ENCODE results near the gene LBP.
"Not testable (repeated sequence)": the region's sequence is repeated elsewhere in the genome, so short reads cannot be mapped to it uniquely, and the experiment has no call there.

The LBP gene

DNA sequence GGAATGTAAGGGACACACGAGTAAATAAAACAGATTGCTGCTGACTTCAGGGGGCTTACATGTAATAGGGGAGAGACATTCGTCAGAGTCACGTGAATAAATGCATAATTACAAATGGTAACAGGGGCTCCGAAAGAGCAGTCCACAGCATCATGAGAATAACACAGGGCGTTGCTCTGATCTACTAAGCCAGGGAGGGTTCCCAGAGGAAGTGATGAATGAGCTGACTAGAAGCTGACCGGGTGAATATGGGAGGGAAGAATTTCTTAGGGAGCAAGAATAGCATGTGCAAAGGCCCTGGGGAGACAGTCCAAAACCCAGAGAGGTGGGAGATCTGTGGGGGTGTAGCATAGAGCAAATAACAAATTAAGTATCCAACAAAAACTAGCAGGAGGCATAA is 39.9 kb upstream of the LBP start:
- no peaks in the 10 kb centered on the region for H3K36me3 ChIP-seq (ENCODE audit: control insufficient read depth, insufficient read depth, low read length)
- peaks cover 9% of the 10 kb centered on the region for H3K9me3 ChIP-seq (ENCODE audit: control insufficient read depth, low read length)
- 87 to 92% methylated on average over 6 of the region's 6 CpGs for WGBS, 2 experiments (ENCODE audit: insufficient coverage in 2 of 2)
- no peak overlapping the region for H3K4me3 ChIP-seq (ENCODE audit: extremely low read depth, insufficient read depth, low read length, poor library complexity, severe bottlenecking)
- no peak overlapping the region for H3K27ac ChIP-seq (ENCODE audit: low read depth, low read length, severe bottlenecking)
- H3K4me1 ChIP-seq (ENCODE audit: control insufficient read depth, insufficient read depth, low read length, poor library complexity, severe bottlenecking), result no peaks in the 10 kb centered on the region

- H3K27ac ChIP-seq (ENCODE audit: low read depth, low read length, severe bottlenecking), result no peak overlapping the region
- 79 to 87% methylated on average over 8 of the region's 8 CpGs for WGBS, 2 experiments (ENCODE audit: insufficient coverage in 2 of 2)
- peaks cover 9% of the 10 kb centered on the region for H3K9me3 ChIP-seq (ENCODE audit: control insufficient read depth, low read length)
Measured at GRCh38 chr20:38307371-38308046, 38.8 kb upstream of the LBP start.

GRCh38 chr20:38308047-38308438 is 38.2 kb upstream of the LBP start:
- Histone ChIP-seq H3K9me3 (ENCODE audit: control insufficient read depth, low read length) (peaks cover 9% of the 10 kb centered on the region), H3K4me1 (ENCODE audit: control insufficient read depth, insufficient read depth, low read length, poor library complexity, severe bottlenecking) (no peaks in the 10 kb centered on the region)
- 79 to 87% methylated on average over 1 to 3 of the region's 4 CpGs for WGBS, 2 experiments (ENCODE audit: insufficient coverage in 2 of 2)

More at GRCh38 chr20:38307371-38308046, 38.8 kb upstream of the LBP start:
- no peaks in the 10 kb centered on the region for H3K36me3 ChIP-seq (ENCODE audit: control insufficient read depth, insufficient read depth, low read length)
- H3K4me3 ChIP-seq (ENCODE audit: extremely low read depth, insufficient read depth, low read length, poor library complexity, severe bottlenecking), result no peak overlapping the region
- H3K4me1 ChIP-seq (ENCODE audit: control insufficient read depth, insufficient read depth, low read length, poor library complexity, severe bottlenecking), result no peaks in the 10 kb centered on the region

DNA sequence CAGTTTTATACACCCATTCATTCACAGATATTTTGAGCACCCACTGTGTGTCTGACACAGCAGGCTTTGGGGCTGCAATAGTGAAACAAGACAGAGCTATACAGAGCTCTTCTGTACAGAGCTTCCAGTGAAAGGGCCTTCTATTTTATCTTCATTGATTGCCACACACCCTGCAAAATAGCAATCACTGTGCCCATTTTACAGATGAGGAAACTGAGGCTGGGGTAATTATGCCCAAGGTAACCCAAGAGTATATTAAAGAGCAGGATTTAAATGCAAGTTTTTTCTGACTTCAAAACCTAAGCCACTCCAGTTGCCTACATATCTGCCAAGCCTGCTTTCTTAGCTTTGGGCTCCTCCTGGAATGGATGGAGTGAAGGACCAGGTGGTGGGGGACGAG is 37.8 kb upstream of the LBP start:
- Histone ChIP-seq H3K27ac (ENCODE audit: low read depth, low read length, severe bottlenecking) (no peak overlapping the region), H3K36me3 (ENCODE audit: control insufficient read depth, insufficient read depth, low read length) (no peaks in the 10 kb centered on the region)
- WGBS, 2 experiments (ENCODE audit: insufficient coverage in 2 of 2), result no CpG with 5 or more reads among the region's 1 CpG

More at GRCh38 chr20:38308047-38308438, 38.2 kb upstream of the LBP start:
- no peak overlapping the region for H3K27ac ChIP-seq (ENCODE audit: low read depth, low read length, severe bottlenecking)
- no peaks in the 10 kb centered on the region for H3K36me3 ChIP-seq (ENCODE audit: control insufficient read depth, insufficient read depth, low read length)
- no peak overlapping the region for H3K4me3 ChIP-seq (ENCODE audit: extremely low read depth, insufficient read depth, low read length, poor library complexity, severe bottlenecking)

GRCh38 chr20:38311091-38311490 is 35.2 kb upstream of the LBP start:
- Histone ChIP-seq H3K4me1 (ENCODE audit: control insufficient read depth, insufficient read depth, low read length, poor library complexity, severe bottlenecking) (no peaks in the 10 kb centered on the region), H3K4me3 (ENCODE audit: extremely low read depth, insufficient read depth, low read length, poor library complexity, severe bottlenecking) (no peak overlapping the region), H3K9me3 (ENCODE audit: control insufficient read depth, low read length) (peaks cover 9% of the 10 kb centered on the region), H3K36me3 (ENCODE audit: control insufficient read depth, insufficient read depth, low read length) (no peaks in the 10 kb centered on the region), H3K27ac (ENCODE audit: low read depth, low read length, severe bottlenecking) (no peak overlapping the region)
- WGBS, 2 experiments (ENCODE audit: insufficient coverage in 2 of 2), result 92 to 96% methylated on average over 2 to 3 of the region's 3 CpGs

More for the DNA sequence above, 37.8 kb upstream of the LBP start:
- Histone ChIP-seq H3K9me3 (ENCODE audit: control insufficient read depth, low read length) (peaks cover 9% of the 10 kb centered on the region), H3K4me1 (ENCODE audit: control insufficient read depth, insufficient read depth, low read length, poor library complexity, severe bottlenecking) (no peaks in the 10 kb centered on the region), H3K4me3 (ENCODE audit: extremely low read depth, insufficient read depth, low read length, poor library complexity, severe bottlenecking) (no peak overlapping the region)

DNA sequence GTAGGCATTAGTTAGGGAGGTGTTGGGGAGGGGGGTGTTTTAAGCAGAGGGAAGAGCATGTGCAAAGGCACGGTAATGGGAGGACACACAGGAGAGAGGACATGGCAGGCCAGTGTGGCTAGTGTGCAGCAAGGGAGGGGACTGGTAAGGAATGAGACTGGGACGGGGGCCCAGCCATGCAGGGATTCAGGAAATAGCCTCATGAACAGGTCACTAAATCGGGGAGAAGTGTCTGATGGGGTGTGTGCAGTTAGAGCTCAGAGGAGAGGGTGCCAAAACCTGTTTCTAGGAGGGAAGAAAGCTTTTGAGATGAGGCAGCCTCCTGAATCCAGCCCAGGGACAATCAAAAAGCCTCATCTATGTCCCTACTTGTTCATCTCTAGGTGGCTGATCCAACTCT is 34.8 kb upstream of the LBP start:
- Histone ChIP-seq H3K27ac (ENCODE audit: low read depth, low read length, severe bottlenecking) (no peak overlapping the region), H3K4me3 (ENCODE audit: extremely low read depth, insufficient read depth, low read length, poor library complexity, severe bottlenecking) (no peak overlapping the region), H3K36me3 (ENCODE audit: control insufficient read depth, insufficient read depth, low read length) (no peaks in the 10 kb centered on the region), H3K4me1 (ENCODE audit: control insufficient read depth, insufficient read depth, low read length, poor library complexity, severe bottlenecking) (no peaks in the 10 kb centered on the region), H3K9me3 (ENCODE audit: control insufficient read depth, low read length) (peaks cover 9% of the 10 kb centered on the region)
- WGBS, 2 experiments (ENCODE audit: insufficient coverage in 2 of 2), result 72 to 88% methylated on average over 3 of the region's 3 CpGs

- WGBS, 2 experiments (ENCODE audit: insufficient coverage in 2 of 2), result 88 to 91% methylated on average over 2 of the region's 2 CpGs
- no peak overlapping the region for H3K4me3 ChIP-seq (ENCODE audit: extremely low read depth, insufficient read depth, low read length, poor library complexity, severe bottlenecking)
Measured at GRCh38 chr20:38313676-38314075, 32.6 kb upstream of the LBP start.

DNA sequence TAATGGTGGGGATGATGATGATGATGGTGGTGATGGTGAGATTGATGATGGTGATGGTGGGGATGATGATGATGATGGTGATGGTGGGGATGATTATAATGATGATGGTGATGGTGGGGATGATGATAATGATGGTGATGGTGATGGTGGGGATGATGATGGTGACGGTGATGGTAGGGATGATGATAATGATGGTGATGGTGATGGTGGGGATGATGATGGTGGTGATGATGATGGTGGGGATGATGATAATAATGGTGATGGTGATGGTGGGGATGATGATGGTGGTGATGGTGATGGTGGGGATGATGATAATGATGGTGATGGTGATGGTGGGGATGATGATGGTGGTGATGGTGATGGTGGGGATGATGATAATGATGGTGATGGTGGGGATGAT is 31.9 kb upstream of the LBP start:
- H3K9me3 ChIP-seq (ENCODE audit: control insufficient read depth, low read length); H3K36me3 ChIP-seq (ENCODE audit: control insufficient read depth, insufficient read depth, low read length); H3K4me1 ChIP-seq (ENCODE audit: control insufficient read depth, insufficient read depth, low read length, poor library complexity, severe bottlenecking); H3K4me3 ChIP-seq (ENCODE audit: extremely low read depth, insufficient read depth, low read length, poor library complexity, severe bottlenecking); H3K27ac ChIP-seq (ENCODE audit: low read depth, low read length, severe bottlenecking): not testable (repeated sequence)
- WGBS, 2 experiments (ENCODE audit: insufficient coverage in 2 of 2), result 82 to 91% methylated on average over 1 of the region's 1 CpG

More at GRCh38 chr20:38313676-38314075, 32.6 kb upstream of the LBP start:
- H3K4me1 ChIP-seq (ENCODE audit: control insufficient read depth, insufficient read depth, low read length, poor library complexity, severe bottlenecking), result no peaks in the 10 kb centered on the region
- H3K36me3 ChIP-seq (ENCODE audit: control insufficient read depth, insufficient read depth, low read length), result no peaks in the 10 kb centered on the region
- H3K27ac ChIP-seq (ENCODE audit: low read depth, low read length, severe bottlenecking), result no peak overlapping the region
- peaks cover 8% of the 10 kb centered on the region for H3K9me3 ChIP-seq (ENCODE audit: control insufficient read depth, low read length)

GRCh38 chr20:38315290-38315966 is 30.9 kb upstream of the LBP start:
- Histone ChIP-seq H3K36me3 (ENCODE audit: control insufficient read depth, insufficient read depth, low read length) (no peaks in the 10 kb centered on the region), H3K4me3 (ENCODE audit: extremely low read depth, insufficient read depth, low read length, poor library complexity, severe bottlenecking) (no peak overlapping the region), H3K9me3 (ENCODE audit: control insufficient read depth, low read length) (no peaks in the 10 kb centered on the region), H3K27ac (ENCODE audit: low read depth, low read length, severe bottlenecking) (no peak overlapping the region), H3K4me1 (ENCODE audit: control insufficient read depth, insufficient read depth, low read length, poor library complexity, severe bottlenecking) (no peaks in the 10 kb centered on the region)
- 65 to 75% methylated on average over 2 to 3 of the region's 5 CpGs for WGBS, 2 experiments (ENCODE audit: insufficient coverage in 2 of 2)

DNA sequence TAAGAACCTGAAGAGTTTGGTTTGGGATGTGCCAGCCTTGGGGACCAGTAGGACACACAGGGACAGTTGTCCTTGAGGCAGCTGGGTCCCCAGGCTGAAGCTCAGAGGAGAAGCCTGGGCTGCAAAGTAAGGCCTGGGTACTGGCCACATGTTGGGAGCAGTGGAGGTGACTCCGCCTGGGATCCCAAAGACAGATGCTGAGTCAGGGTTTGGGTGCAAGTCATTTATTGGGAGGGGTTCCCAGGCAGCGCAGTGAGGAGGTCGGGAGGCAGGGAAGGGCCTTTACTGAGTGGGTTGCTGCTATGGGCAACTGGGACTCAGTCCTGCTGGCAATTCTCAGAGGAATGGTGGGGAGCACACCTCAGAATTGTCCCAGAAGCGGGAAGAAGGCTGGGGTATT is 29.9 kb upstream of the LBP start:
- Histone ChIP-seq H3K4me3 (ENCODE audit: extremely low read depth, insufficient read depth, low read length, poor library complexity, severe bottlenecking) (no peak overlapping the region), H3K36me3 (ENCODE audit: control insufficient read depth, insufficient read depth, low read length) (no peaks in the 10 kb centered on the region), H3K4me1 (ENCODE audit: control insufficient read depth, insufficient read depth, low read length, poor library complexity, severe bottlenecking) (no peaks in the 10 kb centered on the region), H3K27ac (ENCODE audit: low read depth, low read length, severe bottlenecking) (no peak overlapping the region), H3K9me3 (ENCODE audit: control insufficient read depth, low read length) (no peaks in the 10 kb centered on the region)
- 93% methylated on average over 4 of the region's 4 CpGs for WGBS, 2 experiments (ENCODE audit: insufficient coverage in 2 of 2)

DNA sequence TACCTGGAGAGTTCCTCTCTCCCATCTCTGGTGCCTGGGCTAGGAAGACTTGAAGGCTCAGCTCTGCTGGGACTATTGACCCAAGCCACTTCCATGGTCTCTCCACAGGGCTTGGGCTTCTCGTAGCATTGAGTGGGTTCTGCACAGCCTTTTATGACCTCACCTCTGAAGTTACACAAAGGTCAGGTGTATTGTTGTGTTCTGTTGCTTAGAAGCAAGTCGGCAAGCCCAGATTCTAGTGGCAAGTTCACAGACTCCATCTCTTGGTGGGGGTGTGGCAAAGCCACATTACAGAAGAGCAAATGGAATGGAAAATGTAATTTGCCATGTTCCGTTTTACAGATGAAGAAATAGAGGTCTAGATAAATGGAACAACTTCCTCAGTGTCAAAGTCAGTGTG is 28.9 kb upstream of the LBP start:
- WGBS, 2 experiments (ENCODE audit: insufficient coverage in 2 of 2), result 86 to 89% methylated on average over 2 to 3 of the region's 3 CpGs
- no peak overlapping the region for H3K4me3 ChIP-seq (ENCODE audit: extremely low read depth, insufficient read depth, low read length, poor library complexity, severe bottlenecking)

More for the DNA sequence above, 28.9 kb upstream of the LBP start:
- no peaks in the 10 kb centered on the region for H3K4me1 ChIP-seq (ENCODE audit: control insufficient read depth, insufficient read depth, low read length, poor library complexity, severe bottlenecking)
- H3K9me3 ChIP-seq (ENCODE audit: control insufficient read depth, low read length), result no peaks in the 10 kb centered on the region
- H3K27ac ChIP-seq (ENCODE audit: low read depth, low read length, severe bottlenecking), result no peak overlapping the region
- no peaks in the 10 kb centered on the region for H3K36me3 ChIP-seq (ENCODE audit: control insufficient read depth, insufficient read depth, low read length)

Data from mesodermal cell (in vitro differentiated cells).